ENCODE results near the gene CHD8. TPM values are rescaled to one million over a fixed set of nuclear protein-coding genes. Genes with fewer than 3 reads are reported as not detected.

Gene CHD8
- total and polyA plus RNA-seq, 2 of the 13 experiments (the other 11 are each of a cell fraction or from before 2014, with no cell fraction given), result 35.1 to 79.6 TPM

- TF ChIP-seq GPN1 (CRISPR knock-in tag; IDR thresholded peaks at IDR 0.05; ENCODE audit: borderline replicate concordance) (no peak), SIN3A (IDR thresholded peaks at IDR 0.05; ENCODE audit: borderline replicate concordance, low read depth, low read length) (peak; percentile 94), CSRNP1 (CRISPR knock-in tag; IDR thresholded peaks at IDR 0.05) (peak; percentile 73), NCOA5 (CRISPR knock-in tag; IDR thresholded peaks at IDR 0.05) (no peak), SYNCRIP (IDR thresholded peaks at IDR 0.05; ENCODE audit: insufficient read depth, low read depth, low read length) (no peak), ZFP36 (IDR thresholded peaks at IDR 0.05; ENCODE audit: borderline replicate concordance, low read depth, low read length, partially characterized antibody) (no peak), ZNF414 (CRISPR knock-in tag; IDR thresholded peaks at IDR 0.05) (peak; percentile 65; the same call in 1 of the 2 replicates), EED (CRISPR knock-in tag; IDR thresholded peaks at IDR 0.05) (no peak), KAT8 (CRISPR knock-in tag; IDR thresholded peaks at IDR 0.05) (peak; percentile 98), ZNF7 (CRISPR knock-in tag; IDR thresholded peaks at IDR 0.05) (no peak), CENPT (CRISPR knock-in tag; IDR thresholded peaks at IDR 0.05; ENCODE audit: low read depth) (no peak), TEAD3 (CRISPR knock-in tag; optimal IDR thresholded peaks at IDR 0.05; ENCODE audit: borderline replicate concordance) (peak; percentile 42), ZNF674 (CRISPR knock-in tag; IDR thresholded peaks at IDR 0.05; ENCODE audit: low read depth) (no peak), NR2F2 (IDR thresholded peaks at IDR 0.05; ENCODE audit: borderline replicate concordance, low read depth) (no peak; the same call in 1 of the 2 replicates), ZNF142 (CRISPR knock-in tag; IDR thresholded peaks at IDR 0.05) (peak; percentile 78), ZNF337 (CRISPR knock-in tag; IDR thresholded peaks at IDR 0.05; ENCODE audit: borderline replicate concordance, low read depth) (peak; percentile 75; the same call in 1 of the 2 replicates), NONO (IDR thresholded peaks at IDR 0.05) (no peak), NONO (CRISPR knock-in tag; conservative IDR thresholded peaks at IDR 0.05) (peak; percentile 73; the same call in 1 of the 2 replicates), HOXD1 (CRISPR knock-in tag; IDR thresholded peaks at IDR 0.05) (no peak), ZC3H13 (CRISPR knock-in tag; IDR thresholded peaks at IDR 0.05) (peak; percentile 71), ZNF329 (CRISPR knock-in tag; IDR thresholded peaks at IDR 0.05; ENCODE audit: low read depth) (peak; percentile 55), FOXC1 (CRISPR knock-in tag; IDR thresholded peaks at IDR 0.05; ENCODE audit: borderline replicate concordance) (0 out of 2 replicates have a peak, but pooled peaks have one; percentile 95), AGO2 (optimal IDR thresholded peaks at IDR 0.05; ENCODE audit: low read depth, low read length) (peak; percentile 92)
Measured at GRCh38 chr14:21383848-21384493, 72.0 kb downstream of the CHD8 start, which contains the start of gene SUPT16H (continued).
